Chondrocyte (in vitro differentiated cells): ENCODE measurements around the gene PGPEP1. TPM values are rescaled to one million over a fixed set of nuclear protein-coding genes. Genes with fewer than 3 reads are reported as not detected.
"Not testable (repeated sequence)": the region's sequence is repeated elsewhere in the genome, so short reads cannot be mapped to it uniquely, and the experiment has no call there.

Source experiments
- DNase-seq: peaks from one replicate; pipeline ENCODE4 v3.0.0; 2021; ENCODE audit warnings: mixed read lengths, low spot score
- H3K27ac Mint-ChIP-seq: one replicate; pipeline ENCODE4 v1.8.0; 2021; ENCODE audit warnings: mild to moderate bottlenecking, moderate library complexity, mixed read lengths; ENCODE audit not compliant: unreplicated experiment
- H3K27me3 Mint-ChIP-seq: 2 replicates; pipeline ENCODE4 v1.8.0; 2021; ENCODE audit warnings: low read depth, mixed read lengths
- H3K36me3 Mint-ChIP-seq: 2 replicates; pipeline ENCODE4 v1.8.0; 2021; ENCODE audit warnings: low read depth, mixed read lengths
- H3K4me1 Mint-ChIP-seq: 2 replicates; pipeline ENCODE4 v1.8.0; 2021; ENCODE audit warnings: low read depth, mild to moderate bottlenecking, mixed read lengths
- H3K4me3 Mint-ChIP-seq: one replicate; pipeline ENCODE4 v1.8.0; 2021; ENCODE audit warnings: mild to moderate bottlenecking, moderate library complexity, mixed read lengths; ENCODE audit not compliant: unreplicated experiment
- H3K9me3 Mint-ChIP-seq: 2 replicates; pipeline ENCODE4 v1.8.0; 2021; ENCODE audit warnings: low read depth, mixed read lengths
- CTCF ChIP-seq: fragments of 200-600 bp; sonication (generic); IDR thresholded peaks from 2 replicates; pipeline ENCODE4 v1.5.0; 2021; ENCODE audit warnings: antibody characterized with exemption, mild to moderate bottlenecking, moderate library complexity
- total RNA-seq: library from RNA; stranded (reverse); gene quantifications from 3 replicates; pipeline ENCODE4 v1.2.1, GENCODE V29; 2021

PGPEP1 gene
- total RNA-seq, 1 donor from 2014 or later, result 21.5 TPM

GRCh38 chr19:18379803-18380747 lies 39.7 kb downstream of the PGPEP1 start:
- peaks cover 35% of the 10 kb centered on the region for H3K4me1 Mint-ChIP-seq
- no peak overlapping the region for H3K4me3 Mint-ChIP-seq
- DNase-seq, result no peak
- peak overlapping the region; percentile 22 for H3K27ac Mint-ChIP-seq
- H3K27me3 Mint-ChIP-seq, result no peaks in the 10 kb centered on the region
- H3K36me3 Mint-ChIP-seq, result no peaks in the 10 kb centered on the region
- no peaks in the 10 kb centered on the region for H3K9me3 Mint-ChIP-seq
- no peak for TF ChIP-seq CTCF

DNA sequence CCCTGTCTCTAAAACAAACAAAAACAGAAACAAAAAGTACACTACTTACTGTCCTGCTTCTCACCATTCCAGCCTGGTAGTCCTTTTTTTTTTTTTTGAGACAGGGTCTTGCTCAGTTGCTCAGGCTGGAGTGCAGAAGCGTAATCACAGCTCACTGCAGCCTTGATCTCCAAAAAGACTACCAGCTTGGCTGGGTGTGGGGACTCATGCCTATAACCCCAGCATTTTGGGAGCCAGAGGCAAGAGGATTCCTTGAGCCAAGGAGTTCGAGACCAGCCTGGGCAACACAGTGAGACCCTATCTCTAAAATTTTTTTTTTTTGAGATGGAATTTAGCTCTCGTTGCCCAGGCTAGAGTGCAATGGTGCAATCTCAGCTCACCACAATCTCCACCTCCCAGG lies 40.4 kb downstream of the PGPEP1 start:
- no peaks in the 10 kb centered on the region for H3K27me3 Mint-ChIP-seq
- DNase-seq, result no peak
- H3K36me3 Mint-ChIP-seq, result no peaks in the 10 kb centered on the region
- H3K9me3 Mint-ChIP-seq, result no peaks in the 10 kb centered on the region
- TF ChIP-seq CTCF, result no peak
- peaks cover 38% of the 10 kb centered on the region for H3K4me1 Mint-ChIP-seq
- no peak overlapping the region for H3K27ac Mint-ChIP-seq
- H3K4me3 Mint-ChIP-seq, result no peak overlapping the region

GRCh38 chr19:18383622-18384021 lies 43.2 kb downstream of the PGPEP1 start:
- not testable (repeated sequence) for H3K4me3 Mint-ChIP-seq, H3K36me3 Mint-ChIP-seq, DNase-seq, H3K27me3 Mint-ChIP-seq, H3K27ac Mint-ChIP-seq, H3K9me3 Mint-ChIP-seq
- peaks cover 43% of the 10 kb centered on the region for H3K4me1 Mint-ChIP-seq

- Mint-ChIP-seq H3K4me1 (peaks cover 48% of the 10 kb centered on the region), H3K36me3 (peaks cover 7% of the 10 kb centered on the region), H3K9me3 (no peaks in the 10 kb centered on the region), H3K27me3 (no peaks in the 10 kb centered on the region), H3K27ac (no peak overlapping the region), H3K4me3 (no peak overlapping the region)
- DNase-seq, result no peak
- no peak for TF ChIP-seq CTCF
Measured at GRCh38 chr19:18384775-18385174, 44.4 kb downstream of the PGPEP1 start.

DNA sequence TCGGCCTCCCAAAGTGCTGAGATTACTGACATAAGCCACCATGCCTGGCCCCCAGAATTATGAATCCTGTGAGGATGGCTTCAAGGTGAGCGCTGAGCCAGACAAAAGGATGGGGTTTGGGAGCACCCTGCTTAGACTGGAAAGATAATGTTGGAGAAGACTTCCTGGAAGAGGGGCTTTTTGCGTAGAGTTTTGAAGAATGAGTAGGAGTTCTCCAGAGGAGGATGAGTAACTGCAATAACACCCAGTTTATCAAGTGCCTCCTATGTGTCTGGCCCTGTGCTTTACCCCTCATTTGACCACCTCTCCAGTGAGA lies 44.9 kb downstream of the PGPEP1 start:
- DNase-seq, result no peak
- H3K27ac Mint-ChIP-seq, result peak overlapping the region; percentile 95
- H3K27me3 Mint-ChIP-seq, result no peaks in the 10 kb centered on the region
- no peak overlapping the region for H3K4me3 Mint-ChIP-seq
- peaks cover 9% of the 10 kb centered on the region for H3K36me3 Mint-ChIP-seq
- H3K9me3 Mint-ChIP-seq, result no peaks in the 10 kb centered on the region
- H3K4me1 Mint-ChIP-seq, result peaks cover 44% of the 10 kb centered on the region
- no peak for TF ChIP-seq CTCF
